OCI-LY3 (cell line): ENCODE measurements around the gene ZBED1.

Source experiments
- EZH2phosphoT487 ChIP-seq: fragments of 200-600 bp; shearing (Covaris generic); IDR thresholded peaks from 2 replicates; pipeline ENCODE4 v1.6.1; 2018; ENCODE audit warnings: antibody characterized with exemption, mixed run types, low read depth
- TF ChIP-seq, protein P1 (sequence below): fragments of 200-600, 300-600 bp; sonication (generic); IDR thresholded peaks from 2 replicates; pipeline ENCODE4 v1.5.1; 2014; ENCODE audit warnings: antibody characterized with exemption, low read length, low read depth

DNA sequence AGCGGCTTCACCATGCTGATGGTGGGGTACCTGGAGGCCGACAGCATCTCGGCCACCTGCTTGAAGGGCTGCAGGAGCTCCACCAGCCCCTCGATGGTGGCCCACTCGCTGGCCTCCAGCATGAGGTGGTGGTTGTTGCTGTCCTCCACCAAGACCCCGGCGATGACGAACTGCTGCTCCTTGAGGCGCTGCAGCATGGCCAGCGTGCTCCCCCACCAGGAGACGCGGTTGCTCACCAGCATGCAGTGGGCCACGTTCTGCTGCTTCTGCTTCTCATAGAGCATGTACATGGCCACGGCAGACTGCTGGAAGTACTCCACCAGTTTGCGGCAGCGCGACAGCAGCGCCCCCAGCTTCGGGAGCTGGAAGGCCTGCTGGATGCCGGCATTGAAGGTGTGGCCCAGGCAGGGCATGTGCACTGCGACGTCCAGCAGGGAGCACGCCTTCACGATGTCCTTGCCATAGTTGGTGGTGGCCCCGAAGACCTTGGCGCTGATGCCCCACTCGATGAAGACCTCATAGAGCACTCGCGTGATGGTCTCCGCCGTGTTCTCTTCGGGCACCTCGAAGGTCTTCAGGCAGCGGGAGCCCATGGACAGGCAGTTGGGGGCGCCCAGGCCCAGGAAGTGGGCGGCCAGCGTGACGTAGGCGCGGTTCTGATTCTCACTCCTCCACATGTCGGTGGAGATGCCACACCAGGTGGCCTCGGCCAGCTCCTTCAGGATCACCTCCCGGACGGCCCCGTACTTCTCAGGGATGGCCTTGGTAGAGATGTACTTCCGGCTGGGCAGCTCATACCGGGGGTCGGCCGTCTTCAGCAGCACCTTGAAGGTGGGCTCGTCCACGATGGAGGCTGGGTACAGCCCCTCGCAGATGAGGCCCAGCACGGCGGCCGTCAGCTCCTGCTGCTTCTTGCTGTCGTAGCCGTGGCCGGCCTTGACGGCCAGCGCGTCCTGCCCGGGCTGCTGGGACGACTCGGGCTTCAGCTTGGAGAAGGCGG, 11.0 kb downstream of the ZBED1 start:
- TF ChIP-seq, protein P1, sequence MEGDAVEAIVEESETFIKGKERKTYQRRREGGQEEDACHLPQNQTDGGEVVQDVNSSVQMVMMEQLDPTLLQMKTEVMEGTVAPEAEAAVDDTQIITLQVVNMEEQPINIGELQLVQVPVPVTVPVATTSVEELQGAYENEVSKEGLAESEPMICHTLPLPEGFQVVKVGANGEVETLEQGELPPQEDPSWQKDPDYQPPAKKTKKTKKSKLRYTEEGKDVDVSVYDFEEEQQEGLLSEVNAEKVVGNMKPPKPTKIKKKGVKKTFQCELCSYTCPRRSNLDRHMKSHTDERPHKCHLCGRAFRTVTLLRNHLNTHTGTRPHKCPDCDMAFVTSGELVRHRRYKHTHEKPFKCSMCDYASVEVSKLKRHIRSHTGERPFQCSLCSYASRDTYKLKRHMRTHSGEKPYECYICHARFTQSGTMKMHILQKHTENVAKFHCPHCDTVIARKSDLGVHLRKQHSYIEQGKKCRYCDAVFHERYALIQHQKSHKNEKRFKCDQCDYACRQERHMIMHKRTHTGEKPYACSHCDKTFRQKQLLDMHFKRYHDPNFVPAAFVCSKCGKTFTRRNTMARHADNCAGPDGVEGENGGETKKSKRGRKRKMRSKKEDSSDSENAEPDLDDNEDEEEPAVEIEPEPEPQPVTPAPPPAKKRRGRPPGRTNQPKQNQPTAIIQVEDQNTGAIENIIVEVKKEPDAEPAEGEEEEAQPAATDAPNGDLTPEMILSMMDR = no peak
- no peak for TF ChIP-seq EZH2phosphoT487
